NCI-H2227 (cell line): ENCODE results near the gene MOB3A.

ENCODE experiments used
- DNase-seq: peaks from one replicate; lab custom pipeline; 2025; ENCODE audit not compliant: unreplicated experiment; lab: John Stamatoyannopoulos, UW

The MOB3A gene

GRCh38 chr19:2060884-2061494, 35.1 kb downstream of the MOB3A start:
- DNase-seq: peak; percentile 66

DNA sequence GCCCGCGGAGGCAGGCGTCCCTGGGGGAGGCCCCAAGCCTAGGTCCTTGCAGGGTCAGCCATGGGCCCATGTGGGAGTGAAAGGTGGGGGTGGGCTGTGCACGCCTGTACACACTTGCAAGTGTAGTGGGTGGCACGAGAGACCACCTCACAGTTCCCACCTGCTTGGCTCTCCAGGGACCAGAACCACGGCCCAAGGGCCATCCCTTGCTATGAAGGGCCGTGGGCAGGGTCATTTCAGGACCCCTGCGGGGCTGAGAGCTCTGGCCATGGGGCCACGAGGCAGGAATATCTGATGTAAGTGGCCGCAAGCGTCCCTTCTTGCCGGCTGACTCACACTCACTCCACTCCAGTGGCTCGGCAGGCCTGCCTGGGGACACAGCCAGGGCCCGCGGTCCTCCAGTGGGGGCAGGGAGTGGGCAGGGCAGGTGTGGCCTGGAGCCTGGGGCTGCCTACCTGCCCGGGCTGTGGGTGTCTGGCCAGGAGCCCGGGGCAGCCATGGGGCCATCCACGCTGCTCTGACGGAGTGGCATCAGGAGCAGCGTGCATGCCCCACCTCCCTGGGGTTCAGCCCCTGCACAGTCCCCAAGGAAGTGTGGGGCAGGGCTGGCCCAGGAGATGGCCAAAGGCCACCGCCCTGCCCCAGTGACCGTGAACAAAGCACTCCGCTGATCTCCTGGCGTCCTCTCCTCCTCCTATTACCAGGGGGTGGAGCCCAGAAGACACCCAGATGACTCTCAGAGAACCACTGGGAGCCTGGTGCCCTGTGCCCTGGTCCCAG, 36.5 kb downstream of the MOB3A start:
- DNase-seq: no peak

DNA sequence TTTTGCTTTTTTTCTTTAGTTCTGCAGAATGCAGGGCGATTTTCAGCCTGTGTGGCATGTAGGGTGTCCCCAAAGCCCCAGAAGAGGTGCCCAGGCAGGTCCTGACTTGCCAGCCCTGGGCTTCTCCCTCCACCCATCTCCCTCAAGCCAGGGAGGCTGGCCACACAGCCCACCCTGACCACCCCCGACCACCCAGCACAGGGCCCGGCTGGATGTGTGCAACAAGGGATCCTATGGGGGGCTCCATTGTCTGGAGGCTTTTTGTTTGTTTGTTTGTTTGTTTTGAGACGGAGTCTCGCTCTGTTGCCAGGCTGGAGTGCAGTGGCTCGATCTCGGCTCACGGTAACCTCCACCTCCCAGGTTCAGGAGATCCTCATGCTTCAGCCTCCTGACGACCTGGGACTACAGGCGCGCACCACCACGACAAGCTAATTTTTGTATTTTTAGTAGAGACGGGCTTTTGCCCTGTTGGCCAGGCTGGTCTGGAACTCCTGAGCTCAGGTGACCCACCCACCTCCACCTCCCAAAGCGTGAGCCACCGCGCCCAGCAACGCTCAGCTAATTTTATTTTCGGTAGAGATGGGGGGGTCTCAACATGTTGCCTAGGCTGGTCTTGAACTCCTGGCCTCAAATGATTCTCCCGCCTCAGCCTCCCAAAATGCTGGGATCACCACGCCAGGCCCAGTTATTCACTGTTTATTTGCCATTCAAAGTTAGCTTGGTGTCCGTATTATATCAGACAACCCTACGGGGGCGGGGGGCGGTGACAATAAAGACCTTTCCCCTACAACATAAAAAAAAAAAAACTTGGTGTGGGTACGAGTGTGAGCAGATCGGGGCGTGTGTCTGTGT, 37.3 kb downstream of the MOB3A start:
- DNase-seq: no peak

- DNase-seq: no peak
These were observed 38.3 kb downstream of the MOB3A start for GRCh38 chr19:2057484-2058469.

GRCh38 chr19:2056837-2057192, 39.3 kb downstream of the MOB3A start:
- no peak for DNase-seq

GRCh38 chr19:2055931-2056836, 39.9 kb downstream of the MOB3A start:
- DNase-seq: no peak

GRCh38 chr19:2054763-2055162, 41.4 kb downstream of the MOB3A start:
- no peak for DNase-seq

DNA sequence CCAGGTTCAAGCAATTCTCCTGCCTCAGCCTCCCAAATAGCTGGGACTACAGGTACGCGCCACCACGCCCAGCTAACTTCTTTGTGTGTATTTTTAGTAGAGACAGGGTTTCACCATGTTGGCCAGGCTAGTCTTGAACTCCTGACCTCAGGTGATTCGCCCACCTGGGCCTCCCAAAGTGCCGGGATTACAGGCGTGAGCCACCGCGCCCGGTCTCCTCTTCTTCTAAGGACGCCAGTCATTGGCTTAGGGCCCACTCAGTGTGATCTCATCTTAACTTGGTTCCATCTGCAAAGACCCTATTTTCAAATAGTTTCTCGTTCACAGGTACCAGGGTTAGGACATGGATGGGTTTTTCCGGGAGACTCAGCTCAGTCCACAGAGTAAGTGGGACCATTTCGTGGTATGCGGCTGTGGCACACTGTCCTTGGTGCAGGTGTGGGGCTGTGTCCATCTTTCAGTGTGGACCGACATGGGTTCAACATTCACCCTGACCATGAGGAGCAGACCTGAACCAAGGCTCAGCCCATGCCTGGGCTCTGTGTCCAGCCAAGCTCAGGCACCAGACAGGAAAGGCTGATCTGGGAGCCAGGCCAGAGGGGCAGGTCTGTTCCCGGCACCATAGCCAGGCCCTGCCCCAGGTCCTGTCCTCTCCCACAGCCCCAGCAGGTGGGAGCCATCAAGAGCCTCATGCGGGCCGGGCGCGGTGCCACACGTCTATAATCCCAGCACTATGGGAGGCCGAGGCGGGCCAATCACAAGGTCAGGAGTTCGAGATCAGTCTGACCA, 42.3 kb downstream of the MOB3A start:
- DNase-seq: no peak

DNA sequence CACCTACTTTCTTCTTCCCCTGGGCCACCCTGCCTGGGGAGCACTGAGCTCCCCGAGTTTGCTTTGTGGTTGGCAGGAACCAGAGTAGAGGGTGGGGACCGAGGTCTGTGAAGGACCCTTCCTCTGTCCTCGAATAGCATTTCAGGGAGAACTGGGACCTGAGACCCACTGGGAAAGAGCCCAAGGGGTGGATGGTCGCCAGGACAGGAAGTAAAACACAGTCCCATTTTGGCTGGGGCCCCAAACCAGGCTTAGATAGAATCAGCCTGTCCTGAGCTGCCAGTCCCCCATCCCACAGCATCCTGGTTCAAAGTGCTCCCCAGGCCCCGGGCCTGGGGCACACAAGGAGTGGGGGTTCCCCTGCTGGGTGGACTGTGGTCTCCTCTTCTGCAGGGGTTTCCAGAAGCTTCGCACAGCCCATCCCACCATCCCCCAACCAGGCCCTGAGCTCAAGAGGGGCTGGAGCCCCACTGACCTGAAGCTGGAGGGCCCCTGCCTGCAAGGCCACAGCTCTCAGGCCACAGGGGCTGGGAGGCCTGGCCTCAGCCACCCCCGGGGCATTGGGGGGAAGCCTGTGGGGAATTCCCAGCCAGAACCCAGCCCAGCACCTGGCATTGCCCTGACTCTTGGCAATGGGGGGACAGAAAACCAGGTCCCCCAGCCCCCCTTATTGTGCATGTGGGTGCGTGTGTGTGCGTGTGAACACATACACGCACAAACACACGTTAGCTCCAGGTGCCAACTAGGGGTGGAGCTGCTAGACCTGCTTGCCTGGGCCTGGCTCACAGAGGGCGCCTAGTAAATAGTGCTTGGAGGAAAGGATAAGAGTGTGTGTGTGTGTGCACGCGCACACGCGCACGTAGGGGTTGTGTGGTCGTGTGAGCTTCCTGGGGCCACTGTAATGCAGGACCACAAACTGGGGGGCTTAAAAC, 44.1 kb downstream of the MOB3A start:
- no peak for DNase-seq

- DNase-seq: peak; percentile 92
These were observed 44.9 kb downstream of the MOB3A start, which contains the start of gene MKNK2 for GRCh38 chr19:2050991-2051772. Gene MKNK2, minus strand, starts transcription at chr19:2051244. Its CDS starts 393 bp downstream, at chr19:2050851.

DNA sequence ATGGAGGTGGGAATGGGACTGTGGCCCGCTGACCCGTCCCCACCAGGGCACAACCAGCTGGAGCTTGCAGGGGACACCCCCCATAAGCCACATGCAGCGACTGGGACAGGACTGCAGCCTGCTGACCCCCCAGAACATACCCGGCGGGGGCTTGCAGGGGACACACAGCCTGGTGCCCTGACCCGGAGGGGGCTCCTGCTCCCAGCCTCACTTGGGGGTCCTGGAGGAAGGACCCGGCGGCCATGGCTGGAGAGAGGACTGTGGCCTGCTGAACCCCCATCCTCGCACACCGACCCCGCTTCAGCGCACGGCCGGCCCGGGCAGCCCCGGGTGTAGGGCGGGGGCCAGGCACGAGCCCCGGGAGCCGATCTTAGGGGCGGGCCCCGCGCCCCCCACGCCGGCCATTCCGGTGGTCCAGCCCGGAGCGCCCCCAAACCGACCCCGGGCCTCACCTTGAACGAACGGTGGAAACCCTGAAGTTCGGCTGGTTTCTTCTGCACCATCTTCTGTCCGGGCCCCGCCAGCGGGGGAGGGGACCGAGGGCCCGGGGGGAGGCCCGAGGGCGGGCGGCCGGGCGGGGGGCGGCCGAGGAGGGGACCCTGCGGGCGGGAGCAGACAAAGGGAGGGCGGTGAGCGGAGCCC, 45.7 kb downstream of the MOB3A start:
- DNase-seq: no peak

- peak; percentile 61 for DNase-seq
These were observed 46.3 kb downstream of the MOB3A start for GRCh38 chr19:2049741-2050348.

DNA sequence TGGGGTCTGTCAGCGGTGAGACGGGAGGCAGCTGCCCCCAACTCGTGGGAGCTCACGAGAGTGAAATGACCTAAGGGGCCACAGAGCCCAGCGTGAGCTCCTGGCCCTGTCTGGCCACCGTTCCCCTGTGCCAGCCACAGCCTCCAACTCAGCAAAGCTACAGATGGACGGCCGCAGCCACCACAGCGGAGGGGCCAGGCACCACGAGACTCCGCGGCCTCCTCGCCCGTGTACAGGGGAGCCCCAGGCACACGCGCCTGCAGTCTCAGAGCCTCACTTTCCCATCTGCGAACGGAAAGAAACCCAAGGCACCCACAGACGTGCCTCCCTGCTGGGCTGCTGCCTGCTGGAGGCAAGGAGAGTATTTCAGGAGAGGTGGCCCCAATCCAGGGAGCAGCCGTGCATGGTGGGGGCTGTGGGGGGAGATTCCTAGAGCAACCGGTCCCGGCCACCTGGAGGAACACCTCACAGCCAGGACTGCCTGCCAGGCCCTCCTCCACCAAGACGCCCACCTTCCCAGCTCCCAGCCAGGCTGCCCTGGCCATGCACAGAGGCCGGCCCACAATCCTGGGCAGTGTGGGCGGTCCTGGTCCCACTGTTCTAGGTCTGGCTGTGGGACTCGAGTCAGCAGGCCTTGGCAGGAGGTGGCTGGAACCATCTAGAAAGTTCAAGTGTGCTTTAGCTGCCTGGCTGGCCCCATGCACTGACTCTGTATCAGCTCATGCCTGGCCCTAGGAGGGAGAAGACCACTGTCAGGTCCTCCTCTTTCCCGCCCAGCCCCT, 47.0 kb downstream of the MOB3A start:
- no peak for DNase-seq

DNA sequence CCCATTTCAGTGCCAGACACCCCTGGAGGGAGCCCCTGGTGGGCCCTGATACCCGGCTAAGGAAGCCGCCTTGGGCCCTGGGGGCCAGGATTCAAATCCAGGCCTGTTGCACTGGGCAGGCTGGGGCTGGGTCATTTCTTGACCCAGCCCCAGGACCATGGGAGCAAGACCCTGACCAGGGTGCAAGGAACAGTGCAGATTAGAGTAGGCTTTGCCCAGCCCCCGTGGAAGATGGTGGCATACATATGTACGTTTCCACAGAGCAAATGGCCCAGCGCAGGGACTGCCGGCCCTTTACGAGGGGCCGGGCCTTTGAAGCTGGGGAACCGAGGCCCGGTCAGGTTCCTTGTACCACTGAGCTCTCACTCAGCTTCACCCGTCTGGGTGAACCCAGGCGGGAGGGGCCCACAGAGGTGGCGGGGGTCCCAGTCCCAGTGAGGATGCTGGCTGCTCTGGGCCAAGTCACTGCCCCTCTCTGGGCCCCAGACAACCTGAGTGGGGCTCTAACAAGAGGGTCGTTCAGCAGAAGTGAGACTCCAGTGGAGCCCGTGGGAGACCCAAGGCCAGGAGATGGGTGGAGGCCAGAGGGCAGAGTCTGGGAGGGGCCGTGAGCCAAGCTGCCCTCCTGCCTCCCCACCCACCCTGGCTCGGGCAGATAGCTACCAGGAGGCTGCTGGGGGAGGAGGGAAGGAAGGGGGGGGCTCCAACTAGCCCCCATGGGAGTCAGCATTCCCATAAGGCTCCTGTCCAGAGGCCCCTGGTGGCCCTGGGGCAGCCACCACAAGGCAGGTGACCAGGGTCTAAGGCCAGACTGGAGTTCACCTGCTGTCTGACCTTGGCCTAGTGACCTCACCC, 47.8 kb downstream of the MOB3A start:
- DNase-seq: no peak
